Endothelial cell of umbilical vein (primary cell): Measurements from ENCODE around the gene TBX18. TPM values are rescaled to one million over a fixed set of nuclear protein-coding genes. Genes with fewer than 3 reads are reported as not detected.

Experiments
- BruUV-seq: library from RNA; stranded (reverse); fragments of 400-500 nt; replicated peaks from 2 replicates; lab custom pipeline; 2021; lab: Mats Ljungman, UMichigan
- CTCF ChIA-PET: fragments of 300-600, 350-600 bp; sonication (Branson Sonifier 250); formaldehyde crosslinking; loops from one replicate; lab custom pipeline; 2021; ENCODE audit warnings: antibody characterized with exemption, inconsistent platforms; lab: Charles Lee
- POLR2A ChIA-PET: fragments of 300-600, 350-600 bp; sonication (Branson Sonifier 250); formaldehyde crosslinking; loops from one replicate; lab custom pipeline; 2021; ENCODE audit warnings: antibody characterized with exemption, inconsistent platforms; lab: Charles Lee
- DNase-seq: peaks from one replicate; pipeline ENCODE4 v3.0.0-alpha.2; 2011; ENCODE audit warnings: low read depth, low spot score
- FAIRE-seq: peaks from 2 replicates; lab custom pipeline; 2011; peaks lifted over from hg19 to GRCh38; lab: Jason Lieb, UNC
- H2AFZ ChIP-seq: 2 replicates; pipeline ENCODE4 v1.6.0; 2012; ENCODE audit warnings: low read depth, low read length, control low read depth, inconsistent platforms
- H3K27ac ChIP-seq: 2 replicates; pipeline ENCODE4 v1.5.1; 2011; ENCODE audit warnings: low read depth, mild to moderate bottlenecking, control low read depth, low read length, moderate library complexity; ENCODE audit not compliant: insufficient read depth
- H3K27me3 ChIP-seq, 2 experiments: 2 replicates each; pipeline versions ENCODE4 v1.6.0 to v1.6.1; 2011; ENCODE audit warnings: low read length in 2 of 2, mixed read lengths in 1 of 2; ENCODE audit not compliant: control insufficient read depth in 2 of 2, insufficient read depth in 2 of 2
- H3K36me3 ChIP-seq, 2 experiments: 2 replicates in 1 of 2; 3 replicates in 1 of 2; pipeline ENCODE4 v1.5.1; 2011; ENCODE audit warnings: low read length in 2 of 2, mild to moderate bottlenecking in 1 of 2, moderate library complexity in 1 of 2; ENCODE audit not compliant: control insufficient read depth in 2 of 2, insufficient read depth in 2 of 2; ENCODE audit errors: extremely low read depth in 1 of 2
- H3K4me1 ChIP-seq: 3 replicates; pipeline ENCODE4 v1.5.1; 2011; ENCODE audit warnings: mild to moderate bottlenecking, low read length; ENCODE audit not compliant: control insufficient read depth, insufficient read depth; ENCODE audit errors: extremely low read depth
- H3K4me2 ChIP-seq: 2 replicates; pipeline ENCODE4 v1.6.1; 2011; ENCODE audit warnings: low read length, control low read depth, mixed read lengths; ENCODE audit not compliant: insufficient read depth
- H3K4me3 ChIP-seq, 3 experiments: fragments of 200-600 bp in 1 of 3; sonication (generic), shearing (Covaris generic) in 1 of 3; replicated peaks in 1 of 3; 2 replicates each; pipeline ENCODE4 v1.5.1; 2011 to 2016; ENCODE audit warnings: control low read depth in 3 of 3, low read length in 3 of 3, mild to moderate bottlenecking in 2 of 3, inconsistent platforms in 1 of 3, low read depth in 1 of 3, moderate library complexity in 1 of 3; ENCODE audit not compliant: insufficient read depth in 1 of 3
- H3K79me2 ChIP-seq: 2 replicates; pipeline ENCODE4 v1.6.0; 2012; ENCODE audit warnings: low read length, inconsistent platforms; ENCODE audit not compliant: control insufficient read depth, insufficient read depth
- H3K9ac ChIP-seq: replicated peaks from 2 replicates; pipeline ENCODE3; 2011; ENCODE audit warnings: low read length, control low read depth; ENCODE audit not compliant: insufficient read depth; ENCODE audit errors: extremely low read depth
- H3K9me1 ChIP-seq: replicated peaks from 3 replicates; pipeline ENCODE4 v1.6.0; 2011; ENCODE audit warnings: mild to moderate bottlenecking, low read length; ENCODE audit not compliant: control insufficient read depth, insufficient read depth; ENCODE audit errors: extremely low read depth
- H3K9me3 ChIP-seq: replicated peaks from 2 replicates; pipeline ENCODE4 v1.5.1; 2012; ENCODE audit warnings: low read length, inconsistent platforms; ENCODE audit not compliant: control insufficient read depth, insufficient read depth
- H4K20me1 ChIP-seq: replicated peaks from 2 replicates; pipeline ENCODE3; 2011; ENCODE audit warnings: mild to moderate bottlenecking, low read length; ENCODE audit not compliant: control insufficient read depth, insufficient read depth; ENCODE audit errors: extremely low read depth
- EZH2 ChIP-seq: IDR thresholded peaks from 2 replicates; pipeline ENCODE4 v1.6.1; 2012; ENCODE audit warnings: borderline replicate concordance, low read depth, mild to moderate bottlenecking, moderate library complexity, low read length, inconsistent platforms; ENCODE audit not compliant: severe bottlenecking
- FOS ChIP-seq: IDR thresholded peaks from 2 replicates; pipeline ENCODE4 v1.6.1; 2011; ENCODE audit warnings: mild to moderate bottlenecking, low read length, moderate library complexity, borderline replicate concordance; ENCODE audit not compliant: insufficient read depth
- GATA2 ChIP-seq: IDR thresholded peaks from 2 replicates; pipeline ENCODE4 v1.7.0; 2011; ENCODE audit warnings: low read depth, mild to moderate bottlenecking, moderate library complexity, mixed read lengths, low read length; ENCODE audit not compliant: insufficient read length, insufficient read depth
- JUN ChIP-seq: IDR thresholded peaks from 2 replicates; pipeline ENCODE4 v1.6.1; 2011; ENCODE audit warnings: borderline replicate concordance, low read depth; ENCODE audit not compliant: insufficient read length, insufficient read depth
- MYC ChIP-seq: IDR thresholded peaks from one replicate; pipeline ENCODE4 v1.6.1; 2011; ENCODE audit warnings: mild to moderate bottlenecking, low read depth, low read length
- POLR2A ChIP-seq: IDR thresholded peaks from 2 replicates; pipeline ENCODE4 v1.6.1; 2012; ENCODE audit warnings: low read depth, mild to moderate bottlenecking, control low read depth, low read length
- POLR2AphosphoS5 ChIP-seq: IDR thresholded peaks from 2 replicates; pipeline ENCODE4 v1.6.1; 2012; ENCODE audit warnings: low read depth, mild to moderate bottlenecking, control low read depth, low read length, moderate library complexity; ENCODE audit not compliant: insufficient read depth
- dilution Hi-C: fragments of 300-500 bp; cut with MboI; formaldehyde crosslinking; loops from one replicate; pipeline ENCODE4 v1.15.0; 2019; ENCODE audit warnings: low sequenced_read_pairs; ENCODE audit not compliant: extremely low pct_ligation_motif_present
- intact Hi-C: fragments of 100-400 bp; cut with micrococcal nuclease; formaldehyde crosslinking; loops from one replicate; pipeline ENCODE4 v1.10.0; 2022
- polyA plus RNA-seq, 4 experiments: library from polyadenylated mRNA; depleted of rRNA in 3 of 4; stranded (reverse) in 3 of 4; unstranded in 1 of 4; fragments of >200 nt; gene quantifications; 2 replicates each; pipeline versions ENCODE4 v1.2.1 to v1.2.3, GENCODE V29; 2011 to 2012; ENCODE audit warnings: missing spikeins in 1 of 4
- total RNA-seq: library from RNA; stranded (reverse); gene quantifications from 2 replicates; pipeline ENCODE4 v1.2.3, GENCODE V29; 2021
- TF ChIP-seq, protein P1 (sequence below): IDR thresholded peaks from 2 replicates; pipeline ENCODE4 v1.6.1; 2011; ENCODE audit not compliant: insufficient read depth, insufficient read length
- TF ChIP-seq, protein P2 (sequence below), 2 donors: IDR thresholded peaks; 1 replicate in 1 of 2; 2 replicates in 1 of 2; pipeline ENCODE4 v1.5.1; 2011; ENCODE audit warnings: low read length in 2 of 2, mild to moderate bottlenecking in 2 of 2, moderate library complexity in 2 of 2, control low read depth in 1 of 2, inconsistent platforms in 1 of 2, low read depth in 1 of 2; ENCODE audit not compliant: insufficient read depth in 1 of 2; ENCODE audit errors: extremely low read depth in 1 of 2

Gene TBX18
- total and polyA plus RNA-seq, 2 donors (not counting 3 experiments of a cell fraction or from before 2014, with no cell fraction given) = 28.4 to 60.5 TPM

DNA sequence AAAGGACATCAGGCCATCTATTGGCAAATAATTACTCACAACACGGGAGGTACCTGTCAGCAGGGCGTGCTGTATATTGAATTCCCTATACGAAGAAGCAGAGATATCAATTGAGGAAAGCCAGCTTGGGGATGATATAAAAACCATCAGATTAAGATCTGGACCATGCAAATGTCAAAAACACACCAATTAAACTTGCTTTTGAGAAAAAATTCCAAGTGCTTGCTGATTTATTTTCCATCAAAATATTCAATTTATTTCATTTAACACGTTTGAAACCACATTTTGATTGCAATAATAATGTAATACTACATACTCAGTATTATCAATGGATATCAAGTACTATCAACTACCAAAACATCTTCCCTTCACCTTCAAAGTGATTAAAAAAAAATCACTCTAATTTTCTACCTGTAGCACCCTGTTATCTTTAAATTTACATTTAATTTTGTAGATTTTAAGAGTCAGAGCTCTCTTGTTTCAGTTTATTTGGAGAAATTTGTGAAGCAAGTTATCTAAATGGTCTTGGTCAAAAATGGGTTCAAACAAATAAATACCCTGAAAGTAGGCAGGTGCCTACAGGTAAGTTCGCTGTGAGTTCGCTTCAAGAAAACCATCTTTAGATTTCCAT, 6.8 kb upstream of the TBX18 start:
- Histone ChIP-seq H2AFZ (no peak overlapping the region), H3K4me1 (peaks cover 22% of the 10 kb centered on the region), H3K9me3 (no peaks in the 10 kb centered on the region), H3K9me1 (no peaks in the 10 kb centered on the region), H3K9ac (no peak overlapping the region), H3K27ac (no peak overlapping the region), H3K27me3 (peaks cover 43 to 90% of the 10 kb centered on the region in 2 experiments), H3K36me3 (no peaks in the 10 kb centered on the region), H3K4me2 (no peak overlapping the region), H3K79me2 (no peaks in the 10 kb centered on the region), H3K4me3 (no peak overlapping the region), H4K20me1 (no peaks in the 10 kb centered on the region)
- intact Hi-C loops = no loop called here
- no TSS peak for BruUV-seq
- DNase-seq = no peak
- dilution Hi-C loops = no loop called here
- CTCF ChIA-PET = interaction anchor here (6.2 to 13.2 kb wide), 2 partner anchors 344 to 348 kb away, joined by 48 to 170 read pairs; no protein-coding TSS in a partner anchor
- TF ChIP-seq POLR2AphosphoS5 (no peak), FOS (no peak), POLR2A (no peak), MYC (no peak), EZH2 (no peak), JUN (no peak), GATA2 (no peak)
- TF ChIP-seq, protein P1, sequence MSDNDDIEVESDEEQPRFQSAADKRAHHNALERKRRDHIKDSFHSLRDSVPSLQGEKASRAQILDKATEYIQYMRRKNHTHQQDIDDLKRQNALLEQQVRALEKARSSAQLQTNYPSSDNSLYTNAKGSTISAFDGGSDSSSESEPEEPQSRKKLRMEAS = no peak
- TF ChIP-seq, protein P2, sequence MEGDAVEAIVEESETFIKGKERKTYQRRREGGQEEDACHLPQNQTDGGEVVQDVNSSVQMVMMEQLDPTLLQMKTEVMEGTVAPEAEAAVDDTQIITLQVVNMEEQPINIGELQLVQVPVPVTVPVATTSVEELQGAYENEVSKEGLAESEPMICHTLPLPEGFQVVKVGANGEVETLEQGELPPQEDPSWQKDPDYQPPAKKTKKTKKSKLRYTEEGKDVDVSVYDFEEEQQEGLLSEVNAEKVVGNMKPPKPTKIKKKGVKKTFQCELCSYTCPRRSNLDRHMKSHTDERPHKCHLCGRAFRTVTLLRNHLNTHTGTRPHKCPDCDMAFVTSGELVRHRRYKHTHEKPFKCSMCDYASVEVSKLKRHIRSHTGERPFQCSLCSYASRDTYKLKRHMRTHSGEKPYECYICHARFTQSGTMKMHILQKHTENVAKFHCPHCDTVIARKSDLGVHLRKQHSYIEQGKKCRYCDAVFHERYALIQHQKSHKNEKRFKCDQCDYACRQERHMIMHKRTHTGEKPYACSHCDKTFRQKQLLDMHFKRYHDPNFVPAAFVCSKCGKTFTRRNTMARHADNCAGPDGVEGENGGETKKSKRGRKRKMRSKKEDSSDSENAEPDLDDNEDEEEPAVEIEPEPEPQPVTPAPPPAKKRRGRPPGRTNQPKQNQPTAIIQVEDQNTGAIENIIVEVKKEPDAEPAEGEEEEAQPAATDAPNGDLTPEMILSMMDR (IDR thresholded peaks at IDR 0.05; ENCODE audit: extremely low read depth in 1 of 2, insufficient read depth in 1 of 2, low read depth in 1 of 2, low read length in 2 of 2) = no peak
- FAIRE-seq = no peak
- POLR2A ChIA-PET = no interaction called here
